Middle frontal gyrus (tissue), 1 donor: ENCODE results near the gene TMEM63C.

Experiments used
- DNase-seq: peaks from one replicate; pipeline ENCODE4 v3.0.0-alpha.2; 2015; ENCODE audit warnings: low spot score; ENCODE audit errors: extremely low spot score

The TMEM63C gene

GRCh38 chr14:77221241-77221871 is 39.8 kb downstream of the TMEM63C start:
- DNase-seq: no peak

GRCh38 chr14:77222546-77223225 is 41.1 kb downstream of the TMEM63C start:
- DNase-seq: no peak

DNA sequence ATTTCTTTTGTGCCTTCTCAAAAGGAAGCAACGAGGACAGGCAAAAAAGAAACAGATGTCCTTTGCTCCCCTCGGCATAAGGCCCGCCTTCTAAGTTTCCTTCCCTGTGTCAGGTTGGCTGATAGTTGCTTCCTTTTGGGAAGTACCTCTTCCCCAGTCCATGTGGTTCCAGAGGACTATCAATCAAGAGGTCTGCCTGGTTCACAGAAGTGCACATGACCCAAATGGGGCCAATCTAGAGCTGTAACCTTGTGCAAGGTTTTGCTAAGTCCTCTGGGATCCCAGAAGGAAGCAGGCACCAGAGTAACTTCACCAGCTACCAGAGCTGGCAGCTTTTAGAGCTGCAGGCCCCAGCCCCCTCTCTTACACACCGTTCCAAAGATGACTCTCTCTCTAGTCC is 42.6 kb downstream of the TMEM63C start:
- no peak for DNase-seq

DNA sequence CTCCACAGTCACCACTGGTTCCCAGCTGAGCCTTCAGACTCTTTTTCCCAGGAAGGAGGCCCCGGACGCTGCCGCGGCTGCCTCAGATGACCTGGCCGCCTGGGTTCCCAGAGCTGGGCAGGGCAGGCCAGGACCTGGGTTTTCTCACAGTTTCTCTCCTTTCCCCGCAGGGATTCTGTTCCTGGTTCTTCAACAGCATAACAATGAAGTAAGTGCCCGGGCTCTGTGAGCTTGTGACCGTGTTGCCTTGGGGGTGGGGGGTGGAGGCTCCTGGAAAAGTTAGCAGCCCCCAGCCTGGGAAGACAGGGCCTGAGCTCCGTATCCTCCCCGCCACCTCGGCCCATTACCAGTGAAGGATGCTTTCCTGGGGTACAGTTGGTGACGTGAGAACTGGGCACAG is 43.7 kb downstream of the TMEM63C start:
- no peak for DNase-seq

GRCh38 chr14:77225892-77226557 is 44.4 kb downstream of the TMEM63C start:
- no peak for DNase-seq

DNA sequence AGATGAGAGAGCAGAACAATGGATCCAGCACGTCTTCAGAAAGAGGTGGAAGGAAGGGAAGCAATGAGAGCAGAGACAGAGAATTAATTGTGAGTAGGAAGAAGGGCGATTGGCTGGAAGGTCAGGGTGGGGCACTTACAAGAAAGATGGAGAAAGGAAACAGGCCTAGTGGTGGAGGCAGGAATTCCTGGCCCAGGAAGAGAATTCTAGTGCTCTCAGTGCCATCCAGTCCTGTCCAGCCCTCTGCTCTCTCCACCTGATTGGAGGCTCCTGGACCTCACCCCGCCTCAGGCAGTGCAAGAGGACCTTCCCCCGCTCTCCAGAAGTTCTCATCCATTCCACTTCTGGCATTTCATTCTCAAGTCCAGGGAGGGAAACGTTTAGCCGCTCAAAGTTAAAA is 46.5 kb downstream of the TMEM63C start:
- DNase-seq: no peak

DNA sequence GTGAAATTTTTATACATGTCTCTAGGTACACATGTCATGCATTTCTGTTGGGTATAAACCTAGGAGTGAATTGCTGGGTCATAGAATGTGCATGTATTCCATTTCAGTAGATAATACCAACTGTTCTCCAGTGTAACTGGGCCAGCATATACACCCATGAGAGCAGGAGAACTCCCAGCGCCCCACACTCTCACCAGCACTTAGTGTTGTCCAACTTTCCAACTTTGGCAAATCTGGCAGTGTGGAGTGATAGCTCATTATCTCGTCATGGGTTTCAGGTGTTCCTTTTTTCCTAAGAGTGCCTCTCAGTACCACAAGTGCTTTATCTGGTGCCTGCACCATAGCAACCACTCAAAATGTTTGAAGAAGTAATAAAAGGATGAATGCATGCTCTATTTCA is 49.3 kb downstream of the TMEM63C start:
- no peak for DNase-seq

- DNase-seq: no peak
Observed at GRCh38 chr14:77231721-77232120, 50.1 kb downstream of the TMEM63C start.

- no peak for DNase-seq
Observed at GRCh38 chr14:77236814-77237213, 55.2 kb downstream of the TMEM63C start.

- no peak for DNase-seq
Observed at GRCh38 chr14:77238356-77238755, 56.8 kb downstream of the TMEM63C start.

DNA sequence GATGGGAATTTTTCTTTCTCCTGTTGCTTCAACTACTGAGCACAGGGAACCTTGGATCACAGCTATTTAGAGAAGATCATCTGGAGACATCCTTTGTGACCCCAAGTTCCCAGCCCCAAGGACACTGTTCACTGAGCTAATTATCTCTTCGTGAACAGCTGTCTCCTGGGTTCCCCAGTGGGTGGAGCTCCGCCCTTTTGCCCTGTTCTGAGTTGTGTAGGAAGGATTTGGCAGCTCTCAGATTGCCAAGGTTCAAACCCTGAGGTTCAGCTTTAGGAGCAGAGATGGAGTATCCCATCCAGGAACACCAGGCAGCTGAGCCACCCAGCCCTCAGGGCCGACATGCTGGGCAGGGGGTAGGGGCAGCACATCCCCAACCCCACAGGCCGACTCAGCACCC is 57.4 kb downstream of the TMEM63C start:
- DNase-seq: no peak

GRCh38 chr14:77239412-77239811 is 57.8 kb downstream of the TMEM63C start:
- no peak for DNase-seq

GRCh38 chr14:77240336-77240915 is 58.8 kb downstream of the TMEM63C start:
- DNase-seq: no peak

GRCh38 chr14:77241955-77242354 is 60.4 kb downstream of the TMEM63C start:
- no peak for DNase-seq

DNA sequence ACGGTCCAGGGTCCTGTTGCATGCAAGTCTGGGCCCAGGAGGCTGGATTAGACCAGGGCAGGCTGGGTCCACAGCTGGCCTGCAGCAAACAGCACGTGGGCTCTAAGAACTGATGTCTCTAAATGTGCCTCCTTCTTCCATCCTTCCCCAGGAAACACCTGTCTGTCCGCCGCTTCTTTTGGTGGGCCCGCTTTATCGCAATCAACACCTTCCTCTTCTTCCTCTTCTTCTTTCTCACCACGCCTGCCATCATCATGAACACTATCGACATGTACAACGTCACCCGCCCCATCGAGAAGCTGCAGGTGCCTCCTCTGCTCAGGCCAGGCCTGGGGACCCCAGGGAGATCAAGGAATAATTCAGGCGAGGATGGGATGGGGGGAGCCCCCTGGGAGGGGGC is 61.2 kb downstream of the TMEM63C start:
- no peak for DNase-seq

- DNase-seq: no peak
Observed at GRCh38 chr14:77243853-77244252, 62.3 kb downstream of the TMEM63C start.

- DNase-seq: no peak
Observed at GRCh38 chr14:77245820-77246219, 64.2 kb downstream of the TMEM63C start.

DNA sequence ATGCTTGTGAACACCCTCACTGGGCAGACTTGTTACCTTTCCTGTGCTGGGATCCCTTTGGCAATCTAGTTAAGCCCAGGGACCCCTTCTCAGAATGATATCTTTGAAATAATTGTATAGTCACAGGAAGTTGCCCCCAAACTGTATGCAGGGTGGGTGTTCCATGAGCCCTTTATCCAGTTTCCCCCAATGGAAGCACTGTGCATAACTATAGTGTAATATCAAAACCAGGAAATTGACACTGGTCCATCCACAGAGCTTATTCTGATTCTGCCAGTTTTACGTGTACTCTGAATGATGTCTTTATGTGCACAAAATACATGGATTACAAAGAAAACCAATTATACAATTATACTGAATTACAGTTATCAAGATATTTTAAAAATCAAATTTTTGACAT is 65.2 kb downstream of the TMEM63C start:
- no peak for DNase-seq

DNA sequence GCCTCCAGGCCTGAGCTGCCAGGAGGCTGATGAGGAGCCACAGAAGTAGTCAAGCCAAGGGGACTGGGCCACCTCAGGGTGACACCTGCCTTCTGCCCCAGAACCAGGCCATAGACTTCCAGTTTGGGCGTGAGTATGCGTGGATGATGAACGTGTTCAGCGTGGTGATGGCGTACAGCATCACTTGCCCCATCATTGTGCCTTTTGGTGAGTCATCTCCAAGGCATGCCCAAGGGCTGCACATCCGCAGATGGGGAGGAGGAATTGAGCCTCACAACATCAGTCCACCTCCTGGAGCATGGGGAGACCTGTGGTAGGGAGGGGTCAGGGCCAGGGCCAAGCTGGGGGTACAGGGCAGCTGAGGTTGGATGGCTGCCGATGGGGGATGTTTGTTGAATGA is 67.1 kb downstream of the TMEM63C start:
- no peak for DNase-seq

- no peak for DNase-seq
Observed at GRCh38 chr14:77249286-77249685, 67.7 kb downstream of the TMEM63C start.

GRCh38 chr14:77250927-77251326 is 69.3 kb downstream of the TMEM63C start:
- no peak for DNase-seq

- no peak for DNase-seq
Observed at GRCh38 chr14:77251870-77252269, 70.3 kb downstream of the TMEM63C start.
